ENCODE results near the gene CCDC107.

DNA sequence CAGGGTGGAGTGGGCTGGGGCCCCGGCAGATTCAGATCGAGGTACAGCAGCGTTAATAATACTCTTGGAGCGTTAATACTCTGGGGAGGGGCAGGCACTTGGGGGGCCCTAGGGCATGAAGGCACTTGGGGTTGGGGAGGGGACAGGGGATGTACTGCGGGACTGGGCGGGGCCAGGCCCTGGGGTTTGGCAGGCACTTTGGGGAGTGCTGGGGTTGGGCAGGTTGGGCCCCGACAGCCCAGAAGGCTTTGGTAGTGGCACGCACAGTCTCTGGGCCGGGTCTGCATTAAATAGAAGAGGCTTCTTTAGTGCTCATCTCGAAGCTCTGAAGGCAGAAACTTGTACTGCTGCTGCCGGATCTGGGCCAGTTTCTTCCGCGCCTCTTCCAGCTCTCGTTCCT is 39.4 kb downstream of the CCDC107 start:
- TF ChIP-seq GATA2 (IDR thresholded peaks at IDR 0.05; ENCODE audit: low read depth, low read length): no peak
- TF ChIP-seq GATA3 (IDR thresholded peaks at IDR 0.05; ENCODE audit: low read depth, low read length): no peak
